Fibroblast of skin of left quadriceps (primary cell): ENCODE results near the gene TTC22.
"Not testable (repeated sequence)": the region's sequence is repeated elsewhere in the genome, so short reads cannot be mapped to it uniquely, and the experiment has no call there.

ENCODE experiments used
- DNase-seq, 2 experiments: peaks; one replicate each; pipeline ENCODE4 v3.0.0-alpha.2; 2013; ENCODE audit warnings: low read depth in 2 of 2

TTC22 gene

DNA sequence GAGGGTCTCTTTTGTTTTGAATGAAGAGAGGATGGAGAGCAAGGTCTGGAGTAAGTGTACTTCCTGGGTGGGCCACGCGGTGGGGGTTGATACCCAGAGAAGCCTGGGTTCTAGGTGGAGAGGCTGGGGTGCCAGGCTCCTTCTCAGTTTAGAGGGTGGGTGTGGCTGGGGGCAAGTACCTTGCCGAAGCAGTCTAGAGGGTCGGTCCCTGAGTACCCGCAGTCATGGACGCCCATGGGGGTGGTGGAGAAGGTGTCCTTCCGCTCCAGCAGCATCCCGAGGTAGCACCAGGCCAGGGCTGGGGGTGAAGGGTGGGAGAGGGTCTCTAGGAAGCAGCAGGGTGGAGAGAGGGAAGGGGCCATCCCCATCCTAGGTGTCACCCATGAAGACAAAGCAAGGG is 14.3 kb downstream of the TTC22 start:
- no peak for DNase-seq

- DNase-seq: no peak
Measured at GRCh38 chr1:54784066-54784465, 17.1 kb downstream of the TTC22 start.

DNA sequence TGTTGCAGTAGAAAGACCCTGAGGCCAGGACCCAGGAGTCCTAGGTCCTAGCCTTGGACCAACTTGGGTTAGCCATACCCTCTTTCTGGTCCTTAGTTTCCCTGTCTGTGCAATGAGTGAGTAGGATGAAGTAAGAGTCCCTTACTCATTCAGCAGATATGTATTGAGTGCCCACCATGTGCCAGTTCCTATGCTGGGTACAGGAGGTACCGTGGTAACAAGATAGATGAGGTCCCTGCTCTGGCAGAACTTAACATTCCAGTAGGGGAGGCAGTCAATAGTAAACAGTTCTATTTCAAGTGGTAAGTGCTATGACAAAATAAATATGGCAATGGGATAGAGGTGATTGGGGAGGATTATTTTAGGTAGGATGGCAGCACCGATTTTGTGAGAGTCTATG is 18.5 kb downstream of the TTC22 start:
- DNase-seq: no peak

DNA sequence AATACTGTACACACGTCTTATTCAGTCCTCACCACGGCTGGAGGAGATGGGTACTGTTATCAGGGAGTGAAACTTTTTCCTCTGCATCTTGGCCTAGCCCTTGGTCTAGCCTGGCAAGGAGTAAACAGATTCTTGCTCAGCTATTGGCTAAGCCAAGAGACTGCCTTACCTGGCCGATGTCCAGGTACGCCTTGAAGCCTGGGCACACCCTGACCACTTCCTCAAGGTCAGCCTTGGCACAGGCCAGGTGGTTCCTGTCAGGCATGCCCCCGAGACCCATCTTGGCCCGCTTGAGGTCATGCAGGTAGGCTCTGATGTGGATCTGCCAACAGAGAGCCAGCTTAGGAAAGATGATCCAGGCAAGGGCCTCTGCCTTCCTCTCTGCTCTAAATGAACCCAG is 19.0 kb downstream of the TTC22 start:
- DNase-seq: no peak

DNA sequence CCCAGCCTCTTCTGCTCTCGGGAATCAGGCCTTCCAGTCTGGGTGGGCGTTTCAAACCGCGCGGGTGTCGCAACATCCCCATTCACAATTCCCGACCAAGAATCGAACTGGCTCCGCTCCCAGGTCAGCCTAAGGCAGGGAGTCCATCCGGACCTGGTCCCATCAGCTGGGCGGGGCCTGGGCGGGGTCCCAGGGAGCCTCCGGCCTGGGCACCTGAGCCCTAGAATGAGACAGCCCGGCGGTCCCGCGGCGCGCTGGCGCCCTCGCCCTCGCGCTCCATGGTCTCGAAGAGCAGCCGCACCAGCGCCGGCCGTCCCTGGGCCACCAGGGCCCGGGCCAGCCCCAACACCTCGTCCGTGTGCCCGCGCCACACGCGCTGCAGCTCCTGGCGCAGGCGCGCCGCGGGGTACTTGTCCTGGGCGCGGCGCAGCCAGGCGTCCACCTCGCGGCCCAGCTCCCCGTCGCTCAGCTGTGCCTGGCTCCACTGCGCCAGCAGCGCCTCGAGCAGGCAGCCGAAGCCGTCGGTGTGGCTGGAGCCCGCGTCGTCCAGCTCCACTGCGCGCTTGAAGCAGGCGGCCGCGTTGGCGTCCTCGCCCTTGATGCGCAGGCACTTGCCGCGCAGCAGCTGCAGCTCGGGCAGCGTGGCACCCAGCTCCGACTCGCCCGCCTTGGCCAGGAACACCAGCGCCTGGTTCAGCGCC is 19.9 kb downstream of the TTC22 start:
- DNase-seq: no peak

DNA sequence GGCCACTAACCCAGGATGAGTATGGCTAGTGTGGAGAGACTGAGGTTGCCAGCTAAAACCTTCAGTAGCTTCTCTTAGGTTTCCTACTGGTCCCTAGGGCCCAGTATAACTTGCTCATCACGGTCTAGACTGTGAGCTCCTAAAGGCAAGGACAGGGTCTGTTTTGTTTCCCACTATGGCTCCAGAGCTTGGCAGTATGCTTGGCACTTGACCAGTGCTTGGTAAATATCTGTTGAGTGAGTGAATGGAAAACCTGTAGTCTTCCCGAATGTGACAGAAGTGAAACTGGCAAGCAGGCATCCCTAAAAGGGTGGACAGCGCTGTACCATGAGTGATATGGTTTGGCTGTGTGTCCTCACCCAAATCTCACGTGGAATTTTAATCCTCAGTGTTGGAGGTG is 23.7 kb downstream of the TTC22 start:
- no peak for DNase-seq

GRCh38 chr1:54777011-54777410 is 24.1 kb downstream of the TTC22 start:
- no peak for DNase-seq

GRCh38 chr1:54775828-54776721 is 25.0 kb downstream of the TTC22 start:
- DNase-seq: not testable (repeated sequence)

DNA sequence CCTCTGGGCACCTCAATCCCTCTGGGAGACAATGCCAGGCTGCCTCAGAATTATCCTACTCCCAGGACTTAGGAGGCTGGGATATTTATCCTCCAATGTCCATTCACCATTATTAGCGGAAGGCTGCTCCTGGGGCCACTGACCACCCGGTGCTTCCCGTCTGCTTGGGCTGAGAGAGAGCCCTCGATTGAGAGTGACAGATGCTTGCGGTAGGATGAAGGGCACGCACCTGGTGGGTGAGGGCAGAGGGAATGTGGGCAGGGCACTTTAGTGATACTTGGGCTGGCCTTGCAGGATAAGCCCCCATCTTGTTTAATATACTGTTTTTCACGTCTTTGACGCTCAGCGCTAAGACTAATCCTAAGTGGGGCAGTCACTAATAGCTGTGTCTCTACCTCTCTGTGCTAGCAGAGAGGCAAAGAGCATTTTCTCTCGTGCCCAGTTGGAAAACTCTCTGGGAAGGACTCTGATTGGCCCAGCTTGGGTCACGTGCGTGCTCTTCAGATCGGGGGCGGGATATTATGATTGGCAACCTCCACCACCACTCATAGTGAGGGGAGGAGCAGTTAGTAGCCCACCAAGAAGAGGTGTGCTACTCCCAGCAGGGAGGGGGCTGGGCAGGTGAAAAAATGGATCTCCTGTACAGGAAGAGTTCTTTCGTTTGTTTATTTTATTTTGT is 26.2 kb downstream of the TTC22 start:
- no peak for DNase-seq

DNA sequence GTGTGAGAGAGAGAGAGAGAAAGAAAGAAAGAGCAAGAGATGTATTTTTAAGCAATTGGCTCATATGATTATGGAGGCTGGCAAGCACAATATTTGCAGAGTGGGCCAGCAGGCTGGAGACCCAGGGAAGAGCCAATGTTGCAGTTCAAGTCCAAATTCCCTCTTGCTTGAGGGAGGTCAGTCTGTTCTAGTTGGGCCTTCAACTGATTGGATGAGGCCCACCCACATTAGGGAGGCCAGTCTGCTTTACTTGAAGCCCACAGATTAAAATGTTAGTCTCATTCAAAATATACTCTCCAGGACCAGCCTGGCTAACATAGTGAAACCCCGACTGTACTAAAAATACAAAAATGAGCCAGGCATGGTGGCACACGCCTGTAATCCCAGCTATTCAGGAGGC is 28.2 kb downstream of the TTC22 start:
- no peak for DNase-seq

DNA sequence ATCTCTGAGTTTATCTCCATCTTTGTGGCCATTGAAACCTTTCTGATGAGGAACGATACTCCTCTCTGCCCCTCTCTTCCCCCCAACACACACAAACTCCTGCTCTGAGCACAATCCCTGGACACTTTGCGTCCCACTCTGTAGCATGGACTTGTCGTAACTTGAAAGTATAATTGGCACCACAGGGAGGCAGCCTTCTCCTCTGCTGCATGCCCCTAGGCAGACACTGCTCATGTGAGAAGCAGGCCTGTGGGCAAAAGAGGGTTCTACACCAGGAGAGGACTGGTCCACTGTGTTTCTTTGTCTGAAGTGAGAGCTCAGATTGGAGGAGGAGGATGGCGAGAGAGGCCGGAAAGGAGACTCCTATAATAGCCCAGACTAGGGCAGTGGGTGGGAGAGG is 33.0 kb downstream of the TTC22 start:
- DNase-seq: no peak

GRCh38 chr1:54767526-54767925 is 33.6 kb downstream of the TTC22 start:
- DNase-seq: no peak

DNA sequence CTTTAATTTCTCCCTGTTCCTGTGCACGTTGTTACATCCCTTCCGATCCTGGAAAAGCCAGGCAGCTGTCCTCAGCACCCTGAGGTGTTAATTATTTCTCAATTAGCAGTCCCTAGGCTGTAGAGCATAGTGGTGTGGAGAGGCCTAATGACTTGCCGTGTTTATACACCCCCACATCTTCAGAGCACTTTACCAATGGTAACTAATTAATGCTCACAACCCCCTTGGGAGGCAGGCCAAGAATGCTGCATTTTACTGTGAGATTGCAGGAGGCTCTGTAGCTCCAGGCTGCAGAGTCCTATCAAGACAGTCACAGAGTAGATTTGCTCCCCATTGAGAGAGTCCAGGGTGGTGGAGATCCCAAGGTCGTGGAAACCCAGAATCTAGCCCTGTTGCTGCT is 34.4 kb downstream of the TTC22 start:
- no peak for DNase-seq

DNA sequence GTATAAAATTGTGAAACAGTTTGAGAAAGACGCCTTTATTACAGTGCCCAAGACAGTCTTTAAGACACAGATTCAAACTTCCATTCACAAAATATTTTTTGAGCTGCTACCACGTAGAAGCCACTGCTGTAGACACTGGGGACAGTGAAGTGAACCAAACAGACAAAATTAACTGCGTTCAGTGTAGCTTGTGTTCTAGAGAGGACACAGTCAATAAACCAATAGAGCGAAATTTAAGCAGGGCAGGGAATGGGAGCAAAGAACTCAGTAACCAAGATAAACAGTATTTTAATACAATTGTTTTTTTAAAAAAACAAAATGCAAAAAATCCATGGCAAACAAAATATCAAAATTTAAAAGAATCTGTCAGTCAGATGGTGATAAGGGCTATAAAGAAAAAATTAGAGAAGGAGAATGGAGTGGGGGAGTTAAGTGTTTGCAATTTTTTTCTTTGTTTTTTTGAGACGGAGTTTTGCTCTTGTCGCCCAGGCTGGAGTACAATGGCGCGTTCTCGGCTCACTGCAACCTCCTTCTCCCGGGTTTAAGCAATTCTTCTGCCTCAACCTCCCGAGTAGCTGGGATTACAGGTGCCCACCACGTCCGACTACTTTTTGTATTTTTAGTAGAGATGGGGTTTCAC is 36.1 kb downstream of the TTC22 start:
- no peak for DNase-seq

DNA sequence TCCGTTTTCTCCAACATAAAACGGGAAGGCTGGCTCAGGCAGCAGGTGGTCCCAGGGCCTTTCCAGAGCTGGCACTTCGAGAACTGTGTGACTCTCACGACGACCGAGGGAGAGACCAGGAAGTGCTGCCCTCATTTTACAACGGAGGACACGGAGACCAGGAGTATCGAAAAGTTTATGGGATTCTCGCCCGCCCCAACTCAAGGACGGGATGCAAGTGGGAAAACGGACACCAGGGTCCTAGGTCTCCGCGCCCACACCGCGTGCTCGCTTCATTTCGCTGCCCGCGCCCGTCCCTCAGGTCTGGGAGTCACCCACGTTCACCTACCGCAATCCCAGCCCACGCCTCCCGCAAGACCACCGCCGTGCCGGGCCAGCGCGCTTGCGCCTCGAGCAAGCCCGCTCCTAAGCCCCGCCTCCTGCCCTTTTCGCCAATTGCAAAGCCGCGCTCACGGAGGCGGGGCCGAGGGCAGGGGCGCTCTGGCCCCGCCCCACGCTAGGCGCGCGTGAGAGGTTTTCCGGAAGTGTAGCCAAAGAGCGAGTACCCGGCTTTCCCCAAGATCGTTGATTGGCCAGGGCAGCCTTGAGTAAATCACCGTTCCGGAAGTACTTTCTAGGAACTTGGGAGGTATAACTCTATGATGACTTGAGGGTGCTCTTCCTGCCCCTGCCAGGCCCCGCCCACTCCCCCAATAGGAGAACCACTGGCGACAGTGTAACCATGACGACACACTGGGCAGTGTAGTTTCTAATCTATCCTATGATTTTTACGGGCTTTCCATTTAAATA is 36.8 kb downstream of the TTC22 start, which contains the start of gene PARS2:
Gene PARS2 (minus strand): TSS at position 391 of the 789 bp plus-strand sequence. CDS start 5,362 bp downstream, outside the sequence.
- peak; percentile 99 to 100 for DNase-seq

DNA sequence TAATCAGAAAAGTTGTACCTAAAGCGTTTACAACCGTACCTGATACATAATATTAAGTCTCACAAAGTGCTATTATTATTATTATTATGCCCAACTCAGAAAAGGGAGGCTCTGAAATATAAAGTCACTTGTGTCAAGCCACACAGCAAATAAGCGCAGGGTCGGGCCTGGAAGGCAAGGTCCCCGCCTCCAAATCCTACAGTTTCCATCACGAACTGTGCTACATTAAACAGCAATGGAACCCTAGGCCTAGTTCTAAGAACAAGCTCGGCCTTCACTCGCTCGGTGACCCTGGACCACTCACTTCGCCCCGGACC is 37.3 kb downstream of the TTC22 start:
- no peak for DNase-seq

DNA sequence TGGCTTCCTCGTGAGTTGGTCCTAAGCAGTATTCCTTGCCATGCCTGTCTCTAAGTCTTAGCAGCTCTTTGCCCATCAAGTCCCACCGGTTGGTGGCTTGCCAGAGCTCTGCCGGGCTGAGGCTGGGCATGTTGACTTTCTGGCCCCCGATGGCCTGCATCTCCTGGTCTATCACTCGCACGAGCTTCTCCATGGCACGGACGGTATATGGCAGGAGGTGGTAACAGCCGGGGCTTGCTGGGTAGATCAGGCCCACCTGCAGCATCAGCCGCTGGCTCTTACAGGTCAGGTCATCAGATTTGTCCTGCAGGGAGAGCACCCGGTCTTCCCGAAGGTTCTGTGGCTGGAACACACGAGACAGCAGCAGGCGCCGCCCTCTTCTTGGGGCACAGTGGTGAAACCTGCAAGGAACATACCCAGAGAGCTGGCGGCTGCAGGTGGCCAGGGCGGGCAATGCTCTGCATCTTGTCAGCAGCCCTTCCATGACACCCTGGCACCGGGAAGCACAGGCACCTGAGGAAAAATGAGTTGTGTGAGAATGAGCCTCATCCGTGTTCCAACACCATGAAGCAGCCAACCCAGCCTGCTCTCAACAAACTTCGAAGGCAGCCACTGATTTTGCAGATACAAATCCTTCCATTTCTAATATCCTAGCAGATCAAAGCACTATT is 42.3 kb downstream of the TTC22 start:
- no peak for DNase-seq

- no peak for DNase-seq
Measured at GRCh38 chr1:54757833-54758232, 43.3 kb downstream of the TTC22 start.

DNA sequence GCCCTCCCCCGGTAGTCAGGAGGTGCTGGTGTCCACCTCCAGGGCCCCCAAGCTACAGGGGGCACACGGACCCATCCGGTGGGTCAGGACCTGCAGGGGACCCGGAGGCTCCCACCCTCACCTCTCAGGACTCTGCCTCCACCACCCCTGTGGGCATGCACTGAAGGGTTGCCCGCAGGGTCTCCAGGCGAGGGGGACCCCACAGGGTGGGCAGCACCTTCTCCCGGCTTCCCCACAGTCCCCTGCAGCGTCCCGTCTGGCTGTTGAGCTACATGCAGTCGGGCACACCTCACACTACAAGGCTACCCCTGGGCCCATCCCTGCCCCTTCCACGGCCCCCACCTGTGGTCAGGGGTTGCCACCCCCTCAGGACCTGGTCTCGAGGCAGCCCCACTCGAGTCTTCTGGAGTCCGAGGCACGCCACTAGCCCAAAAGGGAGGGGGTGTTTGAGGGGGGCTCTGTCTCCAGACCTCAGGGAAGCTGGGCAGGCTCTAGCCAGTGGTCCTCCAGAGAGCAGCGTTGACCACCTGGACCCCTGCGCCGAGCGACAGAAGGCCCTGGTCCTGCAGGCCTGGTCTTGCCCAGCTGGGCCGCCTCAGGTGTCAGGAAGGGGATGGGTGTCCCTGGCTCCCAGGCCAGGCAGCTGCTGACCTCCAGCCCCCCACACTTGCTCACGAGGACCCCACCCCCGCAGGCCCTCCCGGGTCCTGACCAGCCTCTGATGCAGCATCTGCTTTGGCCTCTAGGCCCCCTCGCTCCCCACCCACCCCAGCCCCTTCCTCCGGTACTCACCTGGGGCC is 46.4 kb downstream of the TTC22 start:
- DNase-seq: no peak

GRCh38 chr1:54754045-54754444 is 47.1 kb downstream of the TTC22 start:
- no peak for DNase-seq
